Stimulated activated CD8-positive, alpha-beta memory T cell treated with anti-CD3 and anti-CD28 coated beads, Interleukin-7, amount 100 ng/mL, for 4 hours (primary cell): Measurements from ENCODE around the gene LRIT3.
"Not testable (repeated sequence)": the region's sequence is repeated elsewhere in the genome, so short reads cannot be mapped to it uniquely, and the experiment has no call there.

ENCODE experiments used
- DNase-seq, 2 donors: peaks; one replicate each; pipeline ENCODE4 v3.0.0-alpha.2; 2020; ENCODE audit warnings: low read depth in 2 of 2

LRIT3 gene

GRCh38 chr4:109848501-109848900 is 594 bp downstream of the LRIT3 start:
- DNase-seq: no peak

- DNase-seq: no peak
Measured at GRCh38 chr4:109850601-109851000, 2.7 kb downstream of the LRIT3 start.

- not testable (repeated sequence) for DNase-seq
Measured at GRCh38 chr4:109859426-109860300, 11.8 kb downstream of the LRIT3 start.

- no peak for DNase-seq
Measured at GRCh38 chr4:109861271-109861670, 13.4 kb downstream of the LRIT3 start.

- no peak for DNase-seq
Measured at GRCh38 chr4:109861916-109862511, 14.1 kb downstream of the LRIT3 start.

GRCh38 chr4:109864134-109864533 is 16.2 kb downstream of the LRIT3 start:
- DNase-seq: no peak

- DNase-seq: no peak
Measured at GRCh38 chr4:109870061-109870460, 22.2 kb downstream of the LRIT3 start.

GRCh38 chr4:109872065-109872464 is 24.2 kb downstream of the LRIT3 start:
- DNase-seq: no peak

- no peak for DNase-seq
Measured at GRCh38 chr4:109872950-109873656, 25.2 kb downstream of the LRIT3 start.

GRCh38 chr4:109873791-109874514 is 26.0 kb downstream of the LRIT3 start:
- DNase-seq: no peak

GRCh38 chr4:109875106-109875505 is 27.2 kb downstream of the LRIT3 start:
- DNase-seq: no peak

GRCh38 chr4:109875553-109875952 is 27.6 kb downstream of the LRIT3 start:
- DNase-seq: not testable (repeated sequence)

GRCh38 chr4:109876634-109877265 is 28.8 kb downstream of the LRIT3 start:
- DNase-seq: no peak

- DNase-seq: no peak
Measured at GRCh38 chr4:109877400-109877799, 29.5 kb downstream of the LRIT3 start.

- DNase-seq: no peak
Measured at GRCh38 chr4:109878355-109878754, 30.4 kb downstream of the LRIT3 start.

GRCh38 chr4:109879081-109879480 is 31.2 kb downstream of the LRIT3 start:
- no peak for DNase-seq

GRCh38 chr4:109879636-109880314 is 31.9 kb downstream of the LRIT3 start:
- DNase-seq: no peak

GRCh38 chr4:109886303-109886702 is 38.4 kb downstream of the LRIT3 start:
- no peak for DNase-seq

GRCh38 chr4:109887071-109887470 is 39.2 kb downstream of the LRIT3 start:
- no peak for DNase-seq

GRCh38 chr4:109890076-109890475 is 42.2 kb downstream of the LRIT3 start:
- DNase-seq: no peak
